HFFc6 (cell line): ENCODE results near the gene BCAS1. TPM values are rescaled to one million over a fixed set of nuclear protein-coding genes. Genes with fewer than 3 reads are reported as not detected.

Source experiments
- DNase-seq: peaks from one replicate; pipeline ENCODE4 v3.0.0-alpha.2; 2018
- H3K27ac Mint-ChIP-seq: 2 replicates; pipeline ENCODE4 v1.8.0; 2020; ENCODE audit warnings: mild to moderate bottlenecking, mixed read lengths
- H3K27me3 Mint-ChIP-seq: 2 replicates; pipeline ENCODE4 v1.8.0; 2021; ENCODE audit warnings: mild to moderate bottlenecking, moderate library complexity, mixed read lengths; ENCODE audit not compliant: insufficient read depth
- H3K36me3 Mint-ChIP-seq: 2 replicates; pipeline ENCODE4 v1.8.0; 2021; ENCODE audit warnings: low read depth, mixed read lengths
- H3K4me1 Mint-ChIP-seq: 2 replicates; pipeline ENCODE4 v1.8.0; 2020; ENCODE audit warnings: low read depth, mixed read lengths
- H3K4me3 Mint-ChIP-seq: 2 replicates; pipeline ENCODE4 v1.8.0; 2020; ENCODE audit warnings: mild to moderate bottlenecking, moderate library complexity, mixed read lengths
- H3K9me3 Mint-ChIP-seq: 2 replicates; pipeline ENCODE4 v1.8.0; 2020; ENCODE audit warnings: mild to moderate bottlenecking, mixed read lengths
- total RNA-seq, 6 experiments: library from RNA; stranded (reverse); fragmentation: NEBNext Ultra II Directional; extraction: Animal tissue kit (Norgen Biotek cat#: 25700); gene quantifications; 2 replicates in 1 of 6; 3 replicates in 5 of 6; pipeline ENCODE4 v1.2.3, GENCODE V29; 2021
- TF ChIP-seq, protein P1 (sequence below): fragments of 200-600 bp; sonication (generic); IDR thresholded peaks from 2 replicates; pipeline ENCODE4 v1.5.0; 2021; ENCODE audit warnings: antibody characterized with exemption, mild to moderate bottlenecking

The BCAS1 gene
- total RNA-seq, 6 experiments from 2014 or later, result 0.07 TPM; not detected in 5

DNA sequence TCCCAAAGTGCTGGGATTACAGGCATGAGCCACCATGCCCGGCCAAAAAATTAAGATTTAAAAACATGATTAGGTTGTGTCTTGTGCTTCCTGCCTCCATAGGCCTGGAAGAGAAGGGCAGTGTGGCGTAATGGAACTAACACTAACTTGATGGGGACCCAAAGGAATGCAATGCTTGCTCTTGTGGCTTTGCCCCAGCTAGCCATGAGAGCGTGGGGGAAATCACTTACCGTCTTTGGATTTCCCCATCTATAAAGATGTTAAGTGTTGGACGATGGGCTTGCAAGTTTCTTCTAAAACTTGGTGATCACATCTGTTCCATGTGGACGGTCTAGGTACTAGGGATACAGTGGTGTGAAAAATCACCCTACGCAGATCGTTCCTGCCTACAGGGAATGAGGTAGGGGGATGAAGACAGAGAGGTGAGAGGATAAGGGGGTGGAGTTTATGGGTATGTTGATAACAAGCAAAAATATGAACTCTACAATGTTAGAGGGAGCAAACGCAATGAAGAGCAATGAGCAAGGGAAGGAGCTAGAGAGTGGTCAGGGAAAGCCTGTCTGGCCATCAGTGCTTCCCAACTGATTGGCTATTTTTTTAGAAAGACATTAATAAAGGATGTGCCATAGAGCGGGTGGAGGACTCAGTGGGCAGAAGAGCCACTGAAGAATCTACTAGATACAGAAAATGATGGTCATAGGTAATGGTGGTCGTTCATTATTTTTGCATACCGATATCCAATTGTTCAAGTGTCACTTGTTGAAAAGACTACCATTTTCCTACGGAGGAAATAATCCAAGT is 165.2 kb downstream of the BCAS1 start:
- peaks cover 4% of the 10 kb centered on the region; the same call in 1 of the 2 replicates for H3K36me3 Mint-ChIP-seq
- no peak overlapping the region; the same call in 1 of the 2 replicates for H3K4me3 Mint-ChIP-seq
- no peaks in the 10 kb centered on the region for H3K9me3 Mint-ChIP-seq
- TF ChIP-seq, protein P1, sequence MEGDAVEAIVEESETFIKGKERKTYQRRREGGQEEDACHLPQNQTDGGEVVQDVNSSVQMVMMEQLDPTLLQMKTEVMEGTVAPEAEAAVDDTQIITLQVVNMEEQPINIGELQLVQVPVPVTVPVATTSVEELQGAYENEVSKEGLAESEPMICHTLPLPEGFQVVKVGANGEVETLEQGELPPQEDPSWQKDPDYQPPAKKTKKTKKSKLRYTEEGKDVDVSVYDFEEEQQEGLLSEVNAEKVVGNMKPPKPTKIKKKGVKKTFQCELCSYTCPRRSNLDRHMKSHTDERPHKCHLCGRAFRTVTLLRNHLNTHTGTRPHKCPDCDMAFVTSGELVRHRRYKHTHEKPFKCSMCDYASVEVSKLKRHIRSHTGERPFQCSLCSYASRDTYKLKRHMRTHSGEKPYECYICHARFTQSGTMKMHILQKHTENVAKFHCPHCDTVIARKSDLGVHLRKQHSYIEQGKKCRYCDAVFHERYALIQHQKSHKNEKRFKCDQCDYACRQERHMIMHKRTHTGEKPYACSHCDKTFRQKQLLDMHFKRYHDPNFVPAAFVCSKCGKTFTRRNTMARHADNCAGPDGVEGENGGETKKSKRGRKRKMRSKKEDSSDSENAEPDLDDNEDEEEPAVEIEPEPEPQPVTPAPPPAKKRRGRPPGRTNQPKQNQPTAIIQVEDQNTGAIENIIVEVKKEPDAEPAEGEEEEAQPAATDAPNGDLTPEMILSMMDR, result no peak
- no peak for DNase-seq
- H3K27ac Mint-ChIP-seq, result peak overlapping the region; percentile 93
- peaks cover 86% of the 10 kb centered on the region for H3K4me1 Mint-ChIP-seq
- no peaks in the 10 kb centered on the region; the same call in 1 of the 2 replicates for H3K27me3 Mint-ChIP-seq

DNA sequence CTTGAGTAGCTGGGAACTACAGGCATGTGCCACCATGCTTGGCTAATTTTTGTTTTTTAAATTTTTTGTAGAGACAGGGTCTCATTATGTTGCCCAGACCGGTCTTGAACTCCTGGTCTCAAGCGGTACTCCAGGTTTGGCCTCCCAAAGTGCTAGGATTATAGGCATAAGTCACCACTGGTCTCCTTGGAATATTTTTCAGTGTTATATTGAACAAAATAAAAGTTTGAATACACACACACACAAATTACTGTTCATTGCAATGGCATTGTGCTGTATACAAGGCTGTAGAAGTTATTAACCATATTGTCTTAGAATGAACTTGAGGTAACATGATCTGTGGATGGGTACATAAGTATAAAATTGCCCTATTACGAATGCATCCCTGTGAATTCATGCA is 166.1 kb downstream of the BCAS1 start:
- peaks cover 90% of the 10 kb centered on the region for H3K4me1 Mint-ChIP-seq
- no peaks in the 10 kb centered on the region for H3K9me3 Mint-ChIP-seq
- TF ChIP-seq, protein P1, result no peak
- DNase-seq, result no peak
- H3K4me3 Mint-ChIP-seq, result no peak overlapping the region
- H3K27me3 Mint-ChIP-seq, result no peaks in the 10 kb centered on the region; the same call in 1 of the 2 replicates
- no peak overlapping the region for H3K27ac Mint-ChIP-seq
- peaks cover 4% of the 10 kb centered on the region; the same call in 1 of the 2 replicates for H3K36me3 Mint-ChIP-seq

DNA sequence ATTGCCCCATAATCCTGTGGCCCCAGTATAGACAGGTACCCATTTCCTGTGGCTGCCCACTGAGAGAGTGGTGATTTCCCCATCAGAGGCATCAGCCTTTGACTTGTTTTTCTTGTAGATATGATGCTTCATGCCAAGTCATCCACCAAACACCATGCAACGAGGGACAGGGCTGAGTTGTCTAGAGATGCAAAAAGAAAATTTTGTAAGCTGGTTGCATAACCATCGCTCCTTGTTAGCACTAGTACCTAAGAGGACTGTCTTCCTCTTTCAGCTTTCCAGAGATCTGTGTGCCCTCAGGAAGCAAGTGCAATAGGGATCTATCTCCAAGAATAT is 166.8 kb downstream of the BCAS1 start:
- TF ChIP-seq, protein P1, result no peak
- Mint-ChIP-seq H3K27ac (peak overlapping the region; percentile 83), H3K36me3 (peaks cover 4% of the 10 kb centered on the region; the same call in 1 of the 2 replicates), H3K27me3 (no peaks in the 10 kb centered on the region; the same call in 1 of the 2 replicates), H3K4me3 (no peak overlapping the region), H3K4me1 (peaks cover 90% of the 10 kb centered on the region), H3K9me3 (no peaks in the 10 kb centered on the region)
- no peak for DNase-seq

DNA sequence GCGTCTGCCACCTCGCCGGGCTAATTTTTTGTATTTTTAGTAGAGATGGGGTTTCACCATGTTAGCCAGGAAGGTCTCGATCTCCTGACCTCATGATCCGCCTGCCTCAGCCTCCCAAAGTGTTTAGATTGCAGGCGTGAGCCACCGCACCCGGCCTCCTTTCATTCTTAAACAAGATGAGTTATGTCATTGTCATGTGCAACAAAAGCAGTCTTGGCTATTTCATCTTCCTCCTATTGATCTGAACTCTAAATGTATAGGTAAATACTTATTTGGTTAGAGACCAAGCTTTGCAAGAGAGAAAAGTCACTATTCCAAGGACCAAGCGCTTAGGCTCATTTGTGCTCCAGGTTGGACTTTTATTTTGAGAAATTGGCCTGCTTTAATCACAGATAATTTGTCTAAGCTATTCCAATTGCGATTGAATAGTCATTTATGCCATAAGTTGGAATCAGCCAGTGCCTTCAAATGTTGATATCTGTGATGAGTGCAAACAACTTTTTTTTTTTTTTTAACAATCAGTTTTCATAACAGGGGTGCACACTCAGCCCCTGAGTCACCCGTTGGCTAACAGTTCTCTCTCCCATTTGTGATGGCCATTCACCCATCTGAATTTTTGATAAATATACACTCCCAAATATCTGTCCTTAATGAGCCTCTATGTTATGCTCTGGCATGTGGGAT is 167.3 kb downstream of the BCAS1 start:
- DNase-seq, result no peak
- Mint-ChIP-seq H3K36me3 (peaks cover 4% of the 10 kb centered on the region; the same call in 1 of the 2 replicates), H3K4me1 (peaks cover 91% of the 10 kb centered on the region), H3K27ac (peak overlapping the region; percentile 83), H3K9me3 (no peaks in the 10 kb centered on the region), H3K4me3 (no peak overlapping the region), H3K27me3 (no peaks in the 10 kb centered on the region; the same call in 1 of the 2 replicates)
- TF ChIP-seq, protein P1, result no peak

DNA sequence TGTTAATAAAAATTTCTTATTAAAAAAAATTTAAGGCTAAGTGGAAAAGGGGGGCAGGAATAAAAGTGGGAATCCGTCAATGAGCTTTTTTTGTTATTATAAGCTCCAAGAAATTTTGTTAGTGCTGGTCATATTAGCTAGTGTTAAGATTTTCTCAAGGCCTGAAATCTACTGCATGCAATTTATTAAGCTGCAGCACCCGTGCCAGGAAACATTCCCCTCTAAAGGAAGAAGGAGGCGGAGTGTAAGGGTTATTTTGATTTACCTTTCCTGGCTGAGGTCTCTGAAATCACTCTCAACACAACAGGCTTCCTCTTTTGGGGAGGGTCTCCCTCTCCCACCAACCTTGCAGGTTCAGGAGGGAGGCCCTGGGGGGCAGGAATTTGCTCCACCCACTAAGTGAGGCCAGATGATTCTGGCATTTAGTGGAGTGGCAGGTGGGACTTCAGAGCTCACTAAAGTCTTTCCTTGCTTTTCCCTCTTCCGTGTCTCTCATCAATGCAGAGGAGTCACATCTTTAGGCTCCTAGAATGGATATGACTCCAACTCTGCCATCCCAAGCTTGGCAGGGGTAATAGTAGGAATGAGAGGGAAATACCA is 168.8 kb downstream of the BCAS1 start:
- Mint-ChIP-seq H3K27ac (peak overlapping the region; percentile 92), H3K36me3 (peaks cover 4% of the 10 kb centered on the region; the same call in 1 of the 2 replicates), H3K27me3 (no peaks in the 10 kb centered on the region; the same call in 1 of the 2 replicates), H3K4me3 (peak overlapping the region; percentile 72), H3K9me3 (no peaks in the 10 kb centered on the region), H3K4me1 (peaks cover 84% of the 10 kb centered on the region)
- DNase-seq, result no peak
- TF ChIP-seq, protein P1, result no peak
